Measurements from ENCODE around the gene GTF3C1. TPM values are rescaled to one million over a fixed set of nuclear protein-coding genes. Genes with fewer than 3 reads are reported as not detected.

GTF3C1 gene
- total and polyA plus RNA-seq, 4 donors: 15.3 to 28.0 (median 22.2) TPM

DNA sequence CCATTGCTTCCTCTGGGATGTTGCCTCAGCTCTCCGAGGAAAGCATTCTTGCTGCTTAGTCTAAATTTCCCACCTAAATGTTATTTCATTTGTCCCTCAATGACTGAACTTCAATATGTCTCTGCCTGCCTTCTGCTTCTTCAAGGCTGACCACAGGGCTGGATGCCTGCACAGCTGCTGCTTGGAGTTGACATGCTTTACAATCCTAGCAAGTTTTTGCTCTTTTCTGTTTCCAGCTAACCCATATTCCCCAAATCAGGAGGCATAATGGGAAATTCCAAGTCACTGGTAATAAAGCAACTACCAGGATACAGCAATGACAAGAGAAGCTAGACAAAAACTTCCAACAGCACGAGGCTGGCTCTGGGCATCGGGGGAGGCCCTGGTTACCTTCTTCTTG is 48.9 kb downstream of the GTF3C1 start:
- H3K4me3 ChIP-seq (ENCODE audit: low read depth in 1 of 3, low read length in 3 of 3): no peak overlapping the region
- H3K9ac ChIP-seq (ENCODE audit: low read depth in 1 of 2, low read length in 2 of 2): no peak overlapping the region
- no peaks in the 10 kb centered on the region for H3K4me1 ChIP-seq (ENCODE audit: control insufficient read depth in 4 of 4, insufficient read depth in 4 of 4, low read length in 3 of 4)
- H3K27me3 ChIP-seq (ENCODE audit: control insufficient read depth in 4 of 4, insufficient read depth in 4 of 4, low read length in 3 of 4): no peaks in the 10 kb centered on the region
- H3K36me3 ChIP-seq (ENCODE audit: control insufficient read depth in 4 of 4, insufficient read depth in 3 of 4, low read depth in 1 of 4, low read length in 3 of 4): peaks cover 23 to 96% (median 68%) of the 10 kb centered on the region in 4 donors
- H3K9me3 ChIP-seq (ENCODE audit: control insufficient read depth in 4 of 4, low read length in 3 of 4): no peaks in the 10 kb centered on the region
- no peak for DNase-seq (ENCODE audit: low spot score)
- 98% methylated on average over 3 of the region's 3 CpGs for WGBS
- TF ChIP-seq TAF1 (conservative IDR thresholded peaks at IDR 0.05): no peak
- TF ChIP-seq GABPA (IDR thresholded peaks at IDR 0.05 in 1 of 2, conservative IDR thresholded peaks at IDR 0.05 in 1 of 2): no peak
- no peak for TF ChIP-seq YY1 (IDR thresholded peaks at IDR 0.05)
- TF ChIP-seq JUND (IDR thresholded peaks at IDR 0.05): no peak
- TF ChIP-seq, protein P1, sequence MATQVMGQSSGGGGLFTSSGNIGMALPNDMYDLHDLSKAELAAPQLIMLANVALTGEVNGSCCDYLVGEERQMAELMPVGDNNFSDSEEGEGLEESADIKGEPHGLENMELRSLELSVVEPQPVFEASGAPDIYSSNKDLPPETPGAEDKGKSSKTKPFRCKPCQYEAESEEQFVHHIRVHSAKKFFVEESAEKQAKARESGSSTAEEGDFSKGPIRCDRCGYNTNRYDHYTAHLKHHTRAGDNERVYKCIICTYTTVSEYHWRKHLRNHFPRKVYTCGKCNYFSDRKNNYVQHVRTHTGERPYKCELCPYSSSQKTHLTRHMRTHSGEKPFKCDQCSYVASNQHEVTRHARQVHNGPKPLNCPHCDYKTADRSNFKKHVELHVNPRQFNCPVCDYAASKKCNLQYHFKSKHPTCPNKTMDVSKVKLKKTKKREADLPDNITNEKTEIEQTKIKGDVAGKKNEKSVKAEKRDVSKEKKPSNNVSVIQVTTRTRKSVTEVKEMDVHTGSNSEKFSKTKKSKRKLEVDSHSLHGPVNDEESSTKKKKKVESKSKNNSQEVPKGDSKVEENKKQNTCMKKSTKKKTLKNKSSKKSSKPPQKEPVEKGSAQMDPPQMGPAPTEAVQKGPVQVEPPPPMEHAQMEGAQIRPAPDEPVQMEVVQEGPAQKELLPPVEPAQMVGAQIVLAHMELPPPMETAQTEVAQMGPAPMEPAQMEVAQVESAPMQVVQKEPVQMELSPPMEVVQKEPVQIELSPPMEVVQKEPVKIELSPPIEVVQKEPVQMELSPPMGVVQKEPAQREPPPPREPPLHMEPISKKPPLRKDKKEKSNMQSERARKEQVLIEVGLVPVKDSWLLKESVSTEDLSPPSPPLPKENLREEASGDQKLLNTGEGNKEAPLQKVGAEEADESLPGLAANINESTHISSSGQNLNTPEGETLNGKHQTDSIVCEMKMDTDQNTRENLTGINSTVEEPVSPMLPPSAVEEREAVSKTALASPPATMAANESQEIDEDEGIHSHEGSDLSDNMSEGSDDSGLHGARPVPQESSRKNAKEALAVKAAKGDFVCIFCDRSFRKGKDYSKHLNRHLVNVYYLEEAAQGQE (IDR thresholded peaks at IDR 0.05): no peak
- TF ChIP-seq FOXA1 (IDR thresholded peaks at IDR 0.05): no peak
- TF ChIP-seq RXRA (IDR thresholded peaks at IDR 0.05): no peak
- TF ChIP-seq, protein P2, sequence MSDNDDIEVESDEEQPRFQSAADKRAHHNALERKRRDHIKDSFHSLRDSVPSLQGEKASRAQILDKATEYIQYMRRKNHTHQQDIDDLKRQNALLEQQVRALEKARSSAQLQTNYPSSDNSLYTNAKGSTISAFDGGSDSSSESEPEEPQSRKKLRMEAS (IDR thresholded peaks at IDR 0.05): no peak
- no peak overlapping the region for H3K27ac ChIP-seq (ENCODE audit: low read depth in 1 of 2, low read length in 2 of 2)

DNA sequence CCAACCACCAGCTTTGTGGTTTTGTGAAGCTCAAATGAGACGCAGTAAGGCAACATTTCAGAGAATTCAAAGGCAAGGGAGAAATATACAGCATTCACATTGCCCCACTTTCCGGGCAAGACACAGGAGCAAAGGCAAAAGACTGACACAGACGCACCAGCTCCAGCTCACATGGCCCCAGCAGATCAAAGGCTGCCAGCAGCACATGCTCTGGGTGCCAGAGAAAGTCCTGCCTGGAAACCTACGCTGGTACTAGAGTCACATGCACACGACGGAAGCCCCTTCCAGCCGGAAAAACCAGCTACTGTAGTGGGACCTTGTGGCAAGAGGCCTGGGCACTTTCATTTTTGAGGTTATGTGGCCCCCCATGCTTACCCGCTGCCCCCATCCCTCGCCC is 50.1 kb downstream of the GTF3C1 start:
- Histone ChIP-seq H3K9me3 (ENCODE audit: control insufficient read depth in 4 of 4, low read length in 3 of 4) (no peaks in the 10 kb centered on the region), H3K4me3 (ENCODE audit: low read depth in 1 of 3, low read length in 3 of 3) (no peak overlapping the region), H3K27ac (ENCODE audit: low read depth in 1 of 2, low read length in 2 of 2) (no peak overlapping the region), H3K27me3 (ENCODE audit: control insufficient read depth in 4 of 4, insufficient read depth in 4 of 4, low read length in 3 of 4) (no peaks in the 10 kb centered on the region), H3K4me1 (ENCODE audit: control insufficient read depth in 4 of 4, insufficient read depth in 4 of 4, low read length in 3 of 4) (no peaks in the 10 kb centered on the region), H3K36me3 (ENCODE audit: control insufficient read depth in 4 of 4, insufficient read depth in 3 of 4, low read depth in 1 of 4, low read length in 3 of 4) (peaks cover 20 to 93% (median 63%) of the 10 kb centered on the region in 4 donors), H3K9ac (ENCODE audit: low read depth in 1 of 2, low read length in 2 of 2) (no peak overlapping the region)
- TF ChIP-seq EGR1 (IDR thresholded peaks at IDR 0.05; ENCODE audit: low read depth in 2 of 2) (no peak), NR2F2 (IDR thresholded peaks at IDR 0.05) (no peak), FOXA1 (IDR thresholded peaks at IDR 0.05) (no peak), RXRA (IDR thresholded peaks at IDR 0.05) (no peak)
- TF ChIP-seq, protein P1 (IDR thresholded peaks at IDR 0.05): no peak
- TF ChIP-seq, protein P3, sequence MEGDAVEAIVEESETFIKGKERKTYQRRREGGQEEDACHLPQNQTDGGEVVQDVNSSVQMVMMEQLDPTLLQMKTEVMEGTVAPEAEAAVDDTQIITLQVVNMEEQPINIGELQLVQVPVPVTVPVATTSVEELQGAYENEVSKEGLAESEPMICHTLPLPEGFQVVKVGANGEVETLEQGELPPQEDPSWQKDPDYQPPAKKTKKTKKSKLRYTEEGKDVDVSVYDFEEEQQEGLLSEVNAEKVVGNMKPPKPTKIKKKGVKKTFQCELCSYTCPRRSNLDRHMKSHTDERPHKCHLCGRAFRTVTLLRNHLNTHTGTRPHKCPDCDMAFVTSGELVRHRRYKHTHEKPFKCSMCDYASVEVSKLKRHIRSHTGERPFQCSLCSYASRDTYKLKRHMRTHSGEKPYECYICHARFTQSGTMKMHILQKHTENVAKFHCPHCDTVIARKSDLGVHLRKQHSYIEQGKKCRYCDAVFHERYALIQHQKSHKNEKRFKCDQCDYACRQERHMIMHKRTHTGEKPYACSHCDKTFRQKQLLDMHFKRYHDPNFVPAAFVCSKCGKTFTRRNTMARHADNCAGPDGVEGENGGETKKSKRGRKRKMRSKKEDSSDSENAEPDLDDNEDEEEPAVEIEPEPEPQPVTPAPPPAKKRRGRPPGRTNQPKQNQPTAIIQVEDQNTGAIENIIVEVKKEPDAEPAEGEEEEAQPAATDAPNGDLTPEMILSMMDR (IDR thresholded peaks at IDR 0.05; ENCODE audit: low read depth, low read length, missing input control): no peak
- 98% methylated on average over 9 of the region's 9 CpGs for WGBS
- DNase-seq (ENCODE audit: low spot score): no peak

Measured in liver (tissue), 9 donors.